H9 (cell line): Measurements from ENCODE around the gene SERPINB10. TPM values are rescaled to one million over a fixed set of nuclear protein-coding genes. Genes with fewer than 3 reads are reported as not detected.

Experiments
- DNase-seq: peaks from one replicate; pipeline ENCODE4 v3.0.0-alpha.2; 2017
- H2AFZ ChIP-seq: one replicate; pipeline ENCODE4 v1.6.1; 2013; ENCODE audit warnings: mild to moderate bottlenecking, low read length, control low read depth, moderate library complexity
- H2AK5ac ChIP-seq: 2 replicates; pipeline ENCODE4 v1.6.1; 2013; ENCODE audit warnings: low read length, control low read depth, mixed read lengths; ENCODE audit not compliant: insufficient read length
- H2BK120ac ChIP-seq: one replicate; pipeline ENCODE4 v1.6.1; 2013; ENCODE audit warnings: low read depth, mild to moderate bottlenecking, low read length, control low read depth, inconsistent platforms; ENCODE audit not compliant: poor library complexity, severe bottlenecking
- H2BK12ac ChIP-seq: 2 replicates; pipeline ENCODE4 v1.6.1; 2013; ENCODE audit warnings: low read length, control low read depth, mixed read lengths, low read depth; ENCODE audit not compliant: insufficient read length
- H2BK15ac ChIP-seq: 2 replicates; pipeline ENCODE4 v1.6.1; 2013; ENCODE audit warnings: low read depth, low read length, control low read depth
- H2BK20ac ChIP-seq: one replicate; pipeline ENCODE4 v1.6.1; 2013; ENCODE audit warnings: low read depth, mild to moderate bottlenecking, low read length, control low read depth, inconsistent platforms; ENCODE audit not compliant: poor library complexity, severe bottlenecking
- H2BK5ac ChIP-seq: 2 replicates; pipeline ENCODE4 v1.6.1; 2013; ENCODE audit warnings: low read length, control low read depth, mixed read lengths; ENCODE audit not compliant: insufficient read length
- H3K14ac ChIP-seq: 2 replicates; pipeline ENCODE4 v1.6.1; 2013; ENCODE audit warnings: low read length, control low read depth; ENCODE audit not compliant: insufficient read depth
- H3K18ac ChIP-seq: 2 replicates; pipeline ENCODE4 v1.6.1; 2013; ENCODE audit warnings: low read depth, mild to moderate bottlenecking, mixed read lengths, low read length, control low read depth; ENCODE audit not compliant: insufficient read length
- H3K23ac ChIP-seq: 2 replicates; pipeline ENCODE4 v1.6.1; 2013; ENCODE audit warnings: low read length, control low read depth, mixed read lengths, low read depth; ENCODE audit not compliant: insufficient read length
- H3K23me2 ChIP-seq: 2 replicates; pipeline ENCODE4 v1.6.1; 2013; ENCODE audit warnings: low read depth, mild to moderate bottlenecking, mixed read lengths, low read length, control low read depth; ENCODE audit not compliant: insufficient read length, poor library complexity, severe bottlenecking
- H3K27ac ChIP-seq: 2 replicates; pipeline ENCODE4 v1.5.1; 2013; ENCODE audit warnings: low read length, control low read depth, mixed read lengths, low read depth; ENCODE audit not compliant: insufficient read length
- H3K27me3 ChIP-seq: 2 replicates; pipeline ENCODE4 v1.6.1; 2013; ENCODE audit warnings: low read length, control low read depth, inconsistent platforms; ENCODE audit not compliant: insufficient read depth
- H3K4ac ChIP-seq: 2 replicates; pipeline ENCODE4 v1.6.1; 2013; ENCODE audit warnings: low read depth, mild to moderate bottlenecking, control low read depth, inconsistent platforms, low read length, moderate library complexity
- H3K4me1 ChIP-seq: 2 replicates; pipeline ENCODE4 v1.6.1; 2013; ENCODE audit warnings: low read length, control low read depth, inconsistent platforms; ENCODE audit not compliant: insufficient read depth
- H3K4me2 ChIP-seq: 2 replicates; pipeline ENCODE4 v1.6.1; 2013; ENCODE audit warnings: low read length, control low read depth, mixed read lengths; ENCODE audit not compliant: insufficient read length, insufficient read depth
- H3K56ac ChIP-seq: 2 replicates; pipeline ENCODE4 v1.6.1; 2013; ENCODE audit warnings: low read depth, mild to moderate bottlenecking, mixed read lengths, low read length, control low read depth; ENCODE audit not compliant: insufficient read length
- H3K79me1 ChIP-seq: 2 replicates; pipeline ENCODE4 v1.6.1; 2013; ENCODE audit warnings: low read depth, mild to moderate bottlenecking, moderate library complexity, low read length, control low read depth, inconsistent platforms; ENCODE audit not compliant: insufficient read depth, poor library complexity, severe bottlenecking
- H3K79me2 ChIP-seq: 2 replicates; pipeline ENCODE4 v1.6.1; 2013; ENCODE audit warnings: low read length, control low read depth, inconsistent platforms; ENCODE audit not compliant: insufficient read depth
- H3K9ac ChIP-seq: 2 replicates; pipeline ENCODE4 v1.6.1; 2013; ENCODE audit warnings: low read length, control low read depth, mixed read lengths; ENCODE audit not compliant: insufficient read length; ENCODE audit errors: extremely low read depth
- H3K9me3 ChIP-seq: one replicate; pipeline ENCODE4 v1.6.1; 2013; ENCODE audit warnings: low read depth, low read length, inconsistent platforms; ENCODE audit not compliant: control insufficient read depth
- H3T11ph ChIP-seq: one replicate; pipeline ENCODE4 v1.6.1; 2013; ENCODE audit warnings: mild to moderate bottlenecking, low read length, control low read depth, inconsistent platforms
- H4K20me1 ChIP-seq: one replicate; pipeline ENCODE4 v1.6.1; 2013; ENCODE audit not compliant: control insufficient read depth, insufficient read length, insufficient read depth
- H4K5ac ChIP-seq: 2 replicates; pipeline ENCODE4 v1.6.1; 2013; ENCODE audit warnings: low read depth, mild to moderate bottlenecking, mixed read lengths, low read length, control low read depth; ENCODE audit not compliant: insufficient read length
- H4K8ac ChIP-seq: replicated peaks from 2 replicates; pipeline ENCODE4 v1.6.1; 2013; ENCODE audit warnings: low read length, control low read depth, mixed read lengths, low read depth; ENCODE audit not compliant: insufficient read length
- H4K91ac ChIP-seq: 2 replicates; pipeline ENCODE4 v1.6.1; 2013; ENCODE audit warnings: low read depth, mild to moderate bottlenecking, moderate library complexity, mixed read lengths, low read length, control low read depth; ENCODE audit not compliant: insufficient read length
- H3K27ac Mint-ChIP-seq, 3 experiments: 2 replicates in 2 of 3; 3 replicates in 1 of 3; pipeline ENCODE4 v1.8.0; 2020 to 2021; ENCODE audit warnings: mixed read lengths in 3 of 3, mild to moderate bottlenecking in 1 of 3, moderate library complexity in 1 of 3
- H3K27me3 Mint-ChIP-seq: 2 replicates; pipeline ENCODE4 v1.8.0; 2021; ENCODE audit warnings: low read depth, mild to moderate bottlenecking, moderate library complexity, mixed read lengths
- H3K36me3 Mint-ChIP-seq, 3 experiments: 2 replicates in 2 of 3; 3 replicates in 1 of 3; pipeline ENCODE4 v1.8.0; 2020 to 2021; ENCODE audit warnings: low read depth in 3 of 3, mixed read lengths in 3 of 3; ENCODE audit not compliant: insufficient read depth in 1 of 3
- H3K4me1 Mint-ChIP-seq, 2 experiments: 2 replicates each; pipeline ENCODE4 v1.8.0; 2020; ENCODE audit warnings: mixed read lengths in 2 of 2
- H3K4me3 Mint-ChIP-seq, 2 experiments: 2 replicates in 1 of 2; 3 replicates in 1 of 2; pipeline ENCODE4 v1.8.0; 2020 to 2021; ENCODE audit warnings: mild to moderate bottlenecking in 2 of 2, mixed read lengths in 2 of 2, moderate library complexity in 1 of 2
- H3K9me3 Mint-ChIP-seq, 2 experiments: 2 replicates in 1 of 2; 3 replicates in 1 of 2; pipeline ENCODE4 v1.8.0; 2020; ENCODE audit warnings: mild to moderate bottlenecking in 2 of 2, mixed read lengths in 2 of 2, moderate library complexity in 1 of 2
- WGBS: extraction: QIAGEN DNeasy Blood & Tissue Kit; methylation state at CpG from one replicate; pipeline ENCODE4 v1.1.7; 2013; ENCODE audit warnings: missing lambda C conversion rate, low lambda C conversion rate, mixed read lengths; ENCODE audit not compliant: insufficient read length; ENCODE audit errors: extremely low coverage; 5-methylcytosine and 5-hydroxymethylcytosine counted together
- total RNA-seq: library from RNA; stranded (reverse); gene quantifications from 2 replicates; pipeline ENCODE4 v1.2.1, GENCODE V29; 2021
- TF ChIP-seq, protein P1 (sequence below): fragments of 200-600 bp; sonication (generic); conservative IDR thresholded peaks from 3 replicates; pipeline ENCODE4 v1.8.0; 2021; ENCODE audit warnings: antibody characterized with exemption, mild to moderate bottlenecking

SERPINB10 gene
- total RNA-seq, 1 experiment from 2014 or later: not detected

DNA sequence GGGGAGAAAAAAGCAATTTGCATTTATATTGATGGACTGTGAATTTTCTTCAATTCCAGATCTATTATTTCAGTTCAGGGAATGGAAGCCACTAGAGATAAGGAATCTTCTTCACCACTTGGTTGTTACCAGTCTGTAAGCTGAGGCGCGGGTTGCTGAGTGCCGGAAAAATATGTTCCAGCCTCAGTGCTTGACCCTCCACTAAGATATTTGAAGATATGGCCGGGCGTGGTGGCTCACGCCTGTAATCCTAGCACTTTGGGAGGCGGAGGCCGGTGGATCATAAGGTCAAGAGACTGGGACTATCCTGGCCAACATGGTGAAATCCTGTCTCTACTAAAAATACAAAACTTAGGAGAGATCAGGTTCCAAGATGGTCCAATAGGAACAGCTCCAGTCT lies 32.2 kb downstream of the SERPINB10 start:
- Histone ChIP-seq H2BK5ac (no peak overlapping the region), H3K79me1 (no peaks in the 10 kb centered on the region), H2BK15ac (no peak overlapping the region), H3K9ac (no peak overlapping the region), H3K4me1 (no peaks in the 10 kb centered on the region), H3K23ac (no peak overlapping the region), H2AK5ac (no peak overlapping the region), H3K27ac (no peak overlapping the region), H4K20me1 (no peaks in the 10 kb centered on the region), H3K79me2 (no peaks in the 10 kb centered on the region), H3K4me2 (no peak overlapping the region), H3K14ac (no peak overlapping the region), H3K9me3 (no peaks in the 10 kb centered on the region), H2BK120ac (no peak overlapping the region), H2BK20ac (no peak overlapping the region), H3K18ac (no peak overlapping the region), H4K5ac (no peak overlapping the region), H3K4ac (no peak overlapping the region), H4K8ac (no peak overlapping the region), H3T11ph (no peak overlapping the region), H3K56ac (no peak overlapping the region), H3K27me3 (no peaks in the 10 kb centered on the region; the same call in 1 of the 2 replicates), H4K91ac (no peak overlapping the region), H2BK12ac (no peak overlapping the region), H3K23me2 (no peaks in the 10 kb centered on the region), H2AFZ (no peak overlapping the region)
- no peak for DNase-seq
- no peaks in the 10 kb centered on the region for H3K36me3 Mint-ChIP-seq
- H3K27ac Mint-ChIP-seq: no peak overlapping the region
- H3K4me1 Mint-ChIP-seq: no peaks in the 10 kb centered on the region
- H3K27me3 Mint-ChIP-seq: peaks cover 31% of the 10 kb centered on the region
- H3K9me3 Mint-ChIP-seq: no peaks in the 10 kb centered on the region
- no CpG with 5 or more reads among the region's 8 CpGs for WGBS
- H3K4me3 Mint-ChIP-seq: no peak overlapping the region
- TF ChIP-seq, protein P1, sequence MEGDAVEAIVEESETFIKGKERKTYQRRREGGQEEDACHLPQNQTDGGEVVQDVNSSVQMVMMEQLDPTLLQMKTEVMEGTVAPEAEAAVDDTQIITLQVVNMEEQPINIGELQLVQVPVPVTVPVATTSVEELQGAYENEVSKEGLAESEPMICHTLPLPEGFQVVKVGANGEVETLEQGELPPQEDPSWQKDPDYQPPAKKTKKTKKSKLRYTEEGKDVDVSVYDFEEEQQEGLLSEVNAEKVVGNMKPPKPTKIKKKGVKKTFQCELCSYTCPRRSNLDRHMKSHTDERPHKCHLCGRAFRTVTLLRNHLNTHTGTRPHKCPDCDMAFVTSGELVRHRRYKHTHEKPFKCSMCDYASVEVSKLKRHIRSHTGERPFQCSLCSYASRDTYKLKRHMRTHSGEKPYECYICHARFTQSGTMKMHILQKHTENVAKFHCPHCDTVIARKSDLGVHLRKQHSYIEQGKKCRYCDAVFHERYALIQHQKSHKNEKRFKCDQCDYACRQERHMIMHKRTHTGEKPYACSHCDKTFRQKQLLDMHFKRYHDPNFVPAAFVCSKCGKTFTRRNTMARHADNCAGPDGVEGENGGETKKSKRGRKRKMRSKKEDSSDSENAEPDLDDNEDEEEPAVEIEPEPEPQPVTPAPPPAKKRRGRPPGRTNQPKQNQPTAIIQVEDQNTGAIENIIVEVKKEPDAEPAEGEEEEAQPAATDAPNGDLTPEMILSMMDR: no peak
